Measurements from ENCODE around the gene FHOD3. TPM values are rescaled to one million over a fixed set of nuclear protein-coding genes. Genes with fewer than 3 reads are reported as not detected.

Gene FHOD3
- total and polyA plus RNA-seq, 11 donors = 109 to 532 (median 262) TPM

DNA sequence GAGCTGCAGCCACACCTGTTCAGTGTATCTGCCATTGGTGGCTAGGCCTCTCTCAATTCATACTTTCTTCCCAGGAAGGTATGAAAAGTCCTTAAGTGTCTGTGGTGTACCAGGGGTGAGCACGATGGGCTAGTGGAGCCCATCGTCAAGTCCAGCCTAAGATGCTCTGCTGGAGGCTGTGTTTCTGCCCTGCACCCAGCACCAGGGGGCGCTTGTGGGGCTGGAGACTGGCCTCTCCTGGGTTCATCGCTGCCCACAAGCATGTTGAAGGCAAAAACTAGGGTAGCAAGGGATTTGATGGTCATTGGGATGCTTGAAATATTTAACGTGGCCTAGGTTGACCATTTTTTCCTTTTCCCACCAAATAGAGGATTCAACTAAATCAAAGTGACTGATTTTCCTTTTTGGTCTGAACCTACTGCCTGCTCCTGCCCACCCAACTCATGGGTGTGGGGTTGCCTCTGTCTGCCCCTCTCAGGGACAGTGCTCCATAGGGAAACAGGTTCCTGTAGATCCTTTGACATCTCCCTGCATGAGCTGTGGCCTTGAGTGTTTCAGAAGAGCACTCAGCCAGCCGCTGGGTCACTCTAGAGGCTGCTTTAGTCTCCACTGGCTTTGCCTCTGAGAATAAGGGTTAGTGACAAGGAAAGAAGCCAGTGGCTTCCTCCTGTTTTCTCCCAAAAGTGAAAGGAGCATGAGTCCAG, 472.2 kb downstream of the FHOD3 start:
- peak in 3 of 4 donors; percentile 24 to 33 (median 32) for ATAC-seq
- intact Hi-C loops (cut with DNase I) = loop anchor here in 2 of 10 donors (2.0 to 5.0 kb wide), 2 partner anchors 38 to 39 kb away; no protein-coding TSS in a partner anchor
- H3K4me3 ChIP-seq = no peak overlapping the region
- H3K27ac ChIP-seq = peak overlapping the region in 1 of 12 donors; percentile 27
- H3K36me3 ChIP-seq = peaks cover 0 to 33% (median 0%) of the 10 kb centered on the region in 9 donors
- peaks cover 0 to 23% (median 1%) of the 10 kb centered on the region in 12 donors for H3K4me1 ChIP-seq
- 69 to 81% (median 74%) methylated on average over 6 of the region's 6 CpGs for WGBS, 4 donors
- no peaks in the 10 kb centered on the region for H3K27me3 ChIP-seq
- H3K9me3 ChIP-seq = no peaks in the 10 kb centered on the region
- peak in 1 of 5 donors; percentile 33 for DNase-seq
- TF ChIP-seq CTCF (IDR thresholded peaks at IDR 0.05) = peak; percentile 23 to 49 (median 34)
- no peak for TF ChIP-seq POLR2A (IDR thresholded peaks at IDR 0.05)

DNA sequence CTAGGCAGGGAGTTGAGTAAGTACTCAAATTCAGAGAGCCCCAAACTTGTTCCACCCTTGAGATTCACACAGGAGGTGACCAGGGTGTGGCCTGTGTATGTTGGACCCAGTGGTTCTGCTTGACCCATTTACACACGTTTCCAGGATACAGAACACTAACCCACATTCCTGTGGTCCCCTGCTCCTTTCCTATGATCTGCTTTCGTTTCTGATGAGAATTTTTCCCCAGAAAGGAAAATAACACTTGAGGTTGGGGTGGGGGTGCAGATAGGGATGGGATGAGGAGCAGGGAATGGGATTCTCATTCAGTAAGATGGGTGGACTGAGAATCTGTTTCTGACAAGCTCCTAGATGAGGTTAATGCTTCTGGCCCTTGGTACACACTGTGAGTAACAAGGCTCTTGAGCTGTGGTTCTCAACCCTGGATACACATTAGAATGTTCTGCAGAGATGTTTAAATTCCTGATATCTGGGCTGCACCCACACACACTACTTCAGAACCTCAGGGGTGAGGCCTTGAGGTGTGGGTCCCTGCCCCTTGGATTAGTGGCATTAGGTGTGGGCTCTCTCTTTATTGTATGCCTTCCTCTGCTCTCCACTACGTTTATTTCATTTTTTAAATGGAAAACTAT, 472.9 kb downstream of the FHOD3 start:
- Histone ChIP-seq H3K36me3 (peaks cover 0 to 33% (median 0%) of the 10 kb centered on the region in 9 donors), H3K27ac (no peak overlapping the region), H3K9me3 (no peaks in the 10 kb centered on the region), H3K27me3 (no peaks in the 10 kb centered on the region), H3K4me1 (peaks cover 0 to 23% (median 1%) of the 10 kb centered on the region in 12 donors), H3K4me3 (no peak overlapping the region)
- ATAC-seq (no peak), DNase-seq (no peak)
- WGBS, 4 donors = 68 to 80% (median 77%) methylated on average over 3 of the region's 3 CpGs
- no peak for TF ChIP-seq CTCF (IDR thresholded peaks at IDR 0.05)
- TF ChIP-seq POLR2A (IDR thresholded peaks at IDR 0.05) = no peak
- intact Hi-C loops (cut with DNase I) = loop anchor here in 1 of 10 donors (5.0 kb wide), 1 partner anchor 37 kb away; no protein-coding TSS in a partner anchor

- Histone ChIP-seq H3K4me1 (peaks cover 0 to 29% (median 3%) of the 10 kb centered on the region in 12 donors), H3K36me3 (peaks cover 0 to 28% (median 0%) of the 10 kb centered on the region in 9 donors), H3K9me3 (no peaks in the 10 kb centered on the region), H3K27ac (no peak overlapping the region), H3K27me3 (no peaks in the 10 kb centered on the region), H3K4me3 (no peak overlapping the region)
- no peak for DNase-seq
- intact Hi-C loops (cut with DNase I) = loop anchor here in 1 of 10 donors (5.0 kb wide), 1 partner anchor 36 kb away; no protein-coding TSS in a partner anchor
- WGBS, 4 donors = 78 to 86% (median 82%) methylated on average over 4 of the region's 4 CpGs
- no peak for ATAC-seq
- TF ChIP-seq POLR2A (IDR thresholded peaks at IDR 0.05) (no peak), CTCF (IDR thresholded peaks at IDR 0.05) (no peak)
These were observed 473.7 kb downstream of the FHOD3 start for GRCh38 chr18:36771245-36771644.

DNA sequence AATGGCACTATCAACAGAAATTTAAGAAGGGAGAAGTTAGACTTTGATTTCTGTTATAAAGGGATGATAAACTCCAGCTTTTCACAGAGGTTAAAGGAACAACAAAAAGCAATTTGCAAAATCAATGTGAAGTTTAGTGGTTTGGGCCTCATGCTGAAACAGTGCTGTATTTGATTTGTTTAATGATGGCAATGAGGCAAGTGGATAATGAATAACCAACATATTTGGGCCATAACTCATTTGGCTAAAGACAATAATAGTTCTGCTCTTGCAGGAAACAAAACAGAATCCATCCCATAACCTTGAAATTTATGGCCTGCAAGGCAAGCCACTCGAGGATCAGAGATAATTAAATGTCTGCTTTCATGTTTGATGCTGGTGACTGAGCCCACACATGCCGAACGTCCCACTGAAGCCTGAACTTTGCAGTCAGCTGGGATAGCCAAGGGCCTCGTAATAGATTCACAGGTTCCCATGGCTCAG, 474.8 kb downstream of the FHOD3 start:
- H3K27me3 ChIP-seq = no peaks in the 10 kb centered on the region
- ATAC-seq (peak in 1 of 4 donors; percentile 40), DNase-seq (no peak)
- peak overlapping the region in 1 of 12 donors; percentile 79 for H3K27ac ChIP-seq
- no peaks in the 10 kb centered on the region for H3K9me3 ChIP-seq
- no peak overlapping the region for H3K4me3 ChIP-seq
- WGBS, 4 donors = 51 to 63% (median 57%) methylated on average over 4 of the region's 4 CpGs
- peaks cover 0 to 20% (median 0%) of the 10 kb centered on the region in 9 donors for H3K36me3 ChIP-seq
- TF ChIP-seq POLR2A (IDR thresholded peaks at IDR 0.05) (no peak), CTCF (IDR thresholded peaks at IDR 0.05) (no peak)
- intact Hi-C loops (cut with DNase I) = loop anchor here in 1 of 10 donors (5.0 kb wide), 1 partner anchor 35 kb away; no protein-coding TSS in a partner anchor
- H3K4me1 ChIP-seq = peaks cover 0 to 35% (median 8%) of the 10 kb centered on the region in 12 donors
